SK-N-SH treated with all-trans-retinoic acid at 6 μM for 48 hours (cell line): ENCODE results near the gene SCLT1.

ENCODE experiments used
- ATAC-seq: fragments of 200-7000 bp; cut with Tn5 transposase; 3 replicates; pipeline ENCODE4 v1.9.1; 2020; ENCODE audit warnings: mild to moderate bottlenecking, moderate library complexity
- ARNTL ChIP-seq: fragments of 450-650 bp; formaldehyde crosslinking; IDR thresholded peaks from 2 replicates; pipeline ENCODE4 v1.5.0; 2020; ENCODE audit warnings: low read depth, mild to moderate bottlenecking, moderate library complexity, borderline replicate concordance
- BACH2 ChIP-seq: fragments of 250-450 bp; sonication (Bioruptor Pico); IDR thresholded peaks from 2 replicates; pipeline ENCODE4 v1.9.0; 2021; ENCODE audit warnings: mild to moderate bottlenecking, borderline replicate concordance
- CSDC2 ChIP-seq: fragments of 250-450 bp; sonication (Bioruptor Pico); IDR thresholded peaks from 2 replicates; pipeline ENCODE4 v1.5.0; 2020; ENCODE audit warnings: mild to moderate bottlenecking, moderate library complexity
- ESRRG ChIP-seq: fragments of 250-450 bp; sonication (Bioruptor Pico); IDR thresholded peaks from 2 replicates; pipeline ENCODE4 v1.6.1; 2021; ENCODE audit warnings: mild to moderate bottlenecking
- GLIS3 ChIP-seq: fragments of 250-450 bp; sonication (Bioruptor Pico); IDR thresholded peaks from 2 replicates; pipeline ENCODE4 v1.5.0; 2020; ENCODE audit warnings: mild to moderate bottlenecking, moderate library complexity
- ISL1 ChIP-seq: fragments of 250-450 bp; sonication (Bioruptor Pico); IDR thresholded peaks from 2 replicates; pipeline ENCODE4 v2.1.2; 2022; ENCODE audit warnings: mild to moderate bottlenecking, moderate library complexity
- OSR1 ChIP-seq: fragments of 250-450 bp; sonication (Bioruptor Pico); IDR thresholded peaks from 2 replicates; pipeline ENCODE4 v1.8.0; 2022; ENCODE audit warnings: moderate library complexity, mild to moderate bottlenecking, inconsistent platforms
- PPARA ChIP-seq: fragments of 250-450 bp; sonication (Bioruptor Pico); IDR thresholded peaks from 2 replicates; pipeline ENCODE4 v1.5.0; 2020; ENCODE audit warnings: mild to moderate bottlenecking, borderline replicate concordance
- RARB ChIP-seq: fragments of 250-450 bp; sonication (Bioruptor Pico); IDR thresholded peaks from 2 replicates; pipeline ENCODE4 v1.8.0; 2021; ENCODE audit warnings: mild to moderate bottlenecking, moderate library complexity
- SNAI2 ChIP-seq: fragments of 250-450 bp; sonication (Bioruptor Pico); IDR thresholded peaks from 2 replicates; pipeline ENCODE4 v1.5.0; 2020; ENCODE audit warnings: mild to moderate bottlenecking, moderate library complexity
- TOX ChIP-seq: fragments of 250-450 bp; sonication (Bioruptor Pico); IDR thresholded peaks from 2 replicates; pipeline ENCODE4 v1.8.0; 2021; ENCODE audit warnings: mild to moderate bottlenecking, moderate library complexity, borderline replicate concordance
- ZC3H10 ChIP-seq: fragments of 250-450 bp; sonication (Bioruptor Pico); IDR thresholded peaks from 2 replicates; pipeline ENCODE4 v1.5.1; 2021; ENCODE audit warnings: mild to moderate bottlenecking, moderate library complexity
- ZFP3 ChIP-seq: fragments of 250-450 bp; sonication (Bioruptor Pico); IDR thresholded peaks from 2 replicates; pipeline ENCODE4 v1.5.0; 2020; ENCODE audit warnings: mild to moderate bottlenecking, moderate library complexity
- ZFP30 ChIP-seq: fragments of 450-650 bp; formaldehyde crosslinking; IDR thresholded peaks from 2 replicates; pipeline ENCODE4 v1.5.0; 2022; ENCODE audit warnings: mild to moderate bottlenecking, moderate library complexity
- ZNF565 ChIP-seq: fragments of 450-650 bp; formaldehyde crosslinking; conservative IDR thresholded peaks from 2 replicates; pipeline ENCODE4 v1.5.0; 2020; ENCODE audit warnings: low read depth, mild to moderate bottlenecking, moderate library complexity
- ZNF70 ChIP-seq: fragments of 450-650 bp; formaldehyde crosslinking; IDR thresholded peaks from 2 replicates; pipeline ENCODE4 v1.5.0; 2020; ENCODE audit warnings: mild to moderate bottlenecking, moderate library complexity
- ZNF8 ChIP-seq: fragments of 450-650 bp; formaldehyde crosslinking; IDR thresholded peaks from 2 replicates; pipeline ENCODE4 v1.5.0; 2020; ENCODE audit warnings: mild to moderate bottlenecking, moderate library complexity
- TF ChIP-seq, protein P1 (sequence below): fragments of 250-450 bp; sonication (Bioruptor Pico); IDR thresholded peaks from 2 replicates; pipeline ENCODE4 v1.5.1; 2020; ENCODE audit warnings: low read depth, mild to moderate bottlenecking, moderate library complexity
- TF ChIP-seq, protein P2 (sequence below): fragments of 250-450 bp; sonication (Bioruptor Pico); IDR thresholded peaks from 2 replicates; pipeline ENCODE4 v1.5.0; 2020; ENCODE audit warnings: mild to moderate bottlenecking, moderate library complexity
- TF ChIP-seq, protein P3 (sequence below): fragments of 250-450 bp; sonication (Bioruptor Pico); IDR thresholded peaks from 2 replicates; pipeline ENCODE4 v1.8.0; 2021; ENCODE audit warnings: low read depth, mild to moderate bottlenecking, moderate library complexity, borderline replicate concordance
- TF ChIP-seq, protein P4 (sequence below): fragments of 250-450 bp; sonication (Bioruptor Pico); IDR thresholded peaks from 2 replicates; pipeline ENCODE4 v1.5.1; 2021; ENCODE audit warnings: mild to moderate bottlenecking, moderate library complexity

Gene SCLT1

DNA sequence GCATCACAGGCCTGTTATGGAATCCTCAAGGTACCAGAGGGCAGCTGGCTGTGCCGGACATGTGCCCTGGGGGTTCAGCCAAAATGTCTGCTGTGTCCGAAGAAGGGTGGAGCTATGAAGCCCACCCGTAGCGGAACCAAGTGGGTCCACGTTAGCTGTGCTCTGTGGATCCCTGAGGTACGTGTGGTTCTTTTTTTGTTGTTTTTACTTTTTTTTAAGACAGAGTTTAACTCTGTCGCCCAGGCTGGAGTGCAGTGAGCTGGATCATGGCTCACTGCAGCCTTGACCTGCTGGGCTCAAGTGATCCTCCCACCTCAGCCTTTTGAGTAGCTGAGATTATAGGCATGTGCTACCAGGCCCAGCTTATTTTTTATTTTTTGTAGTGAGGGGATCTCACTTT lies 237.7 kb downstream of the SCLT1 start:
- TF ChIP-seq, protein P1, sequence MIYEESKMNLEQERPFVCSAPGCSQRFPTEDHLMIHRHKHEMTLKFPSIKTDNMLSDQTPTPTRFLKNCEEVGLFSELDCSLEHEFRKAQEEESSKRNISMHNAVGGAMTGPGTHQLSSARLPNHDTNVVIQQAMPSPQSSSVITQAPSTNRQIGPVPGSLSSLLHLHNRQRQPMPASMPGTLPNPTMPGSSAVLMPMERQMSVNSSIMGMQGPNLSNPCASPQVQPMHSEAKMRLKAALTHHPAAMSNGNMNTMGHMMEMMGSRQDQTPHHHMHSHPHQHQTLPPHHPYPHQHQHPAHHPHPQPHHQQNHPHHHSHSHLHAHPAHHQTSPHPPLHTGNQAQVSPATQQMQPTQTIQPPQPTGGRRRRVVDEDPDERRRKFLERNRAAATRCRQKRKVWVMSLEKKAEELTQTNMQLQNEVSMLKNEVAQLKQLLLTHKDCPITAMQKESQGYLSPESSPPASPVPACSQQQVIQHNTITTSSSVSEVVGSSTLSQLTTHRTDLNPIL (CRISPR knock-in tag) = no peak
- TF ChIP-seq BACH2 (CRISPR knock-in tag) (no peak), ZNF565 (CRISPR knock-in tag) (no peak), ZC3H10 (CRISPR knock-in tag) (no peak), ZFP30 (CRISPR knock-in tag) (no peak)
- TF ChIP-seq, protein P2, sequence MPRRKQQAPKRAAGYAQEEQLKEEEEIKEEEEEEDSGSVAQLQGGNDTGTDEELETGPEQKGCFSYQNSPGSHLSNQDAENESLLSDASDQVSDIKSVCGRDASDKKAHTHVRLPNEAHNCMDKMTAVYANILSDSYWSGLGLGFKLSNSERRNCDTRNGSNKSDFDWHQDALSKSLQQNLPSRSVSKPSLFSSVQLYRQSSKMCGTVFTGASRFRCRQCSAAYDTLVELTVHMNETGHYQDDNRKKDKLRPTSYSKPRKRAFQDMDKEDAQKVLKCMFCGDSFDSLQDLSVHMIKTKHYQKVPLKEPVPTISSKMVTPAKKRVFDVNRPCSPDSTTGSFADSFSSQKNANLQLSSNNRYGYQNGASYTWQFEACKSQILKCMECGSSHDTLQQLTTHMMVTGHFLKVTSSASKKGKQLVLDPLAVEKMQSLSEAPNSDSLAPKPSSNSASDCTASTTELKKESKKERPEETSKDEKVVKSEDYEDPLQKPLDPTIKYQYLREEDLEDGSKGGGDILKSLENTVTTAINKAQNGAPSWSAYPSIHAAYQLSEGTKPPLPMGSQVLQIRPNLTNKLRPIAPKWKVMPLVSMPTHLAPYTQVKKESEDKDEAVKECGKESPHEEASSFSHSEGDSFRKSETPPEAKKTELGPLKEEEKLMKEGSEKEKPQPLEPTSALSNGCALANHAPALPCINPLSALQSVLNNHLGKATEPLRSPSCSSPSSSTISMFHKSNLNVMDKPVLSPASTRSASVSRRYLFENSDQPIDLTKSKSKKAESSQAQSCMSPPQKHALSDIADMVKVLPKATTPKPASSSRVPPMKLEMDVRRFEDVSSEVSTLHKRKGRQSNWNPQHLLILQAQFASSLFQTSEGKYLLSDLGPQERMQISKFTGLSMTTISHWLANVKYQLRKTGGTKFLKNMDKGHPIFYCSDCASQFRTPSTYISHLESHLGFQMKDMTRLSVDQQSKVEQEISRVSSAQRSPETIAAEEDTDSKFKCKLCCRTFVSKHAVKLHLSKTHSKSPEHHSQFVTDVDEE = no peak
- ATAC-seq = no peak

DNA sequence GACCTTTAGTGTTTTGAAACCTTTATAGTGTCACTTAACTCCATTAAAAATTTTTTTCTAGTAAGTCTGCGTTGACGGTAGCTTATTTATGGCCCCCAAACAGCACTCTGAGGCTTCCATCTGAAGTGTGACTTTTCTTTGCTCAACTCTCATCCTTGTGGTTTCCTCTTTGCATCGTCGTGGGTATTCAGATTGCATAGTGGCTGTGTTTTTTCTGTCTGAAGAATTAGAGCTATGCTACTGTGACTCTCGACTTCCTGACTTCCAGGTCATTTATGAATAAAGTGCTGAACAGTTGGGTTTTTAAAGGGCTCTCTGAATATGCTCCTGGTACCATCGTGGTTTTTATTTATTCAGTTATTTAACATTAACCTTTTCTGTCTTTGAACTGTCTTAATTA lies 238.9 kb downstream of the SCLT1 start:
- no peak for TF ChIP-seq TOX (CRISPR knock-in tag)
- no peak for TF ChIP-seq CSDC2 (CRISPR knock-in tag)
- no peak for TF ChIP-seq OSR1
- TF ChIP-seq ZC3H10 (CRISPR knock-in tag) = no peak
- TF ChIP-seq, protein P2 = no peak
- no peak for TF ChIP-seq SNAI2 (CRISPR knock-in tag)
- TF ChIP-seq ISL1 = no peak
- no peak for TF ChIP-seq PPARA (CRISPR knock-in tag)
- no peak for TF ChIP-seq ZFP30 (CRISPR knock-in tag)
- no peak for TF ChIP-seq BACH2 (CRISPR knock-in tag)
- no peak for TF ChIP-seq ARNTL (CRISPR knock-in tag)
- TF ChIP-seq ESRRG (CRISPR knock-in tag) = no peak
- TF ChIP-seq RARB (CRISPR knock-in tag) = no peak
- no peak for TF ChIP-seq ZNF565 (CRISPR knock-in tag)
- no peak for TF ChIP-seq ZFP3 (CRISPR knock-in tag)
- TF ChIP-seq ZNF70 = no peak
- no peak for ATAC-seq

DNA sequence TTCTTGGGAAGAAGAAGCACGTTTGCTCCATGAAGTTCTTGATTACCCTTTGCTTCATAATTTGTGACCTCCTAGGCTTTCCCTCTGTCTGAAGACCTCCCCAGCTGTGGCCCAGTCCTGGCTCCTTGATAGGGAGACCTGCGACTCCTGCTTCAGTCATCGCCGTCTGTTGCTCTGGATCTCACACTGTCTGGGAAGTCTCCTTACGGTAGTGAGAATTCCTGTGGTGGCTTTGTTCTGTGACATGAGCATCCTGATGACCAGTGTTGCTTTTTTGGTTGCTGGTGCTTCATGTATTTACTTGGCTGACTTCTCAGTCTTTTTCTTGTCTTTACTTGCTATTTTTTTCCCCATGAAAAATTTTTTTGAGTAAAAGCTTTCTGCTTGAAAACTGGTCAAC lies 239.6 kb downstream of the SCLT1 start:
- ATAC-seq = no peak
- TF ChIP-seq ZFP30 (CRISPR knock-in tag) (no peak), SNAI2 (CRISPR knock-in tag) (no peak), TOX (CRISPR knock-in tag) (no peak), ZNF8 (CRISPR knock-in tag) (no peak), ARNTL (CRISPR knock-in tag) (no peak), ZNF70 (no peak), GLIS3 (no peak)
- TF ChIP-seq, protein P3, sequence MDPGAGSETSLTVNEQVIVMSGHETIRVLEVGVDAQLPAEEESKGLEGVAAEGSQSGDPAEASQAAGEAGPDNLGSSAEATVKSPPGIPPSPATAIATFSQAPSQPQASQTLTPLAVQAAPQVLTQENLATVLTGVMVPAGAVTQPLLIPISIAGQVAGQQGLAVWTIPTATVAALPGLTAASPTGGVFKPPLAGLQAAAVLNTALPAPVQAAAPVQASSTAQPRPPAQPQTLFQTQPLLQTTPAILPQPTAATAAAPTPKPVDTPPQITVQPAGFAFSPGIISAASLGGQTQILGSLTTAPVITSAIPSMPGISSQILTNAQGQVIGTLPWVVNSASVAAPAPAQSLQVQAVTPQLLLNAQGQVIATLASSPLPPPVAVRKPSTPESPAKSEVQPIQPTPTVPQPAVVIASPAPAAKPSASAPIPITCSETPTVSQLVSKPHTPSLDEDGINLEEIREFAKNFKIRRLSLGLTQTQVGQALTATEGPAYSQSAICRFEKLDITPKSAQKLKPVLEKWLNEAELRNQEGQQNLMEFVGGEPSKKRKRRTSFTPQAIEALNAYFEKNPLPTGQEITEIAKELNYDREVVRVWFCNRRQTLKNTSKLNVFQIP (CRISPR knock-in tag) = no peak
- TF ChIP-seq, protein P2 = no peak
- TF ChIP-seq, protein P1 (CRISPR knock-in tag) = no peak
- TF ChIP-seq, protein P4, sequence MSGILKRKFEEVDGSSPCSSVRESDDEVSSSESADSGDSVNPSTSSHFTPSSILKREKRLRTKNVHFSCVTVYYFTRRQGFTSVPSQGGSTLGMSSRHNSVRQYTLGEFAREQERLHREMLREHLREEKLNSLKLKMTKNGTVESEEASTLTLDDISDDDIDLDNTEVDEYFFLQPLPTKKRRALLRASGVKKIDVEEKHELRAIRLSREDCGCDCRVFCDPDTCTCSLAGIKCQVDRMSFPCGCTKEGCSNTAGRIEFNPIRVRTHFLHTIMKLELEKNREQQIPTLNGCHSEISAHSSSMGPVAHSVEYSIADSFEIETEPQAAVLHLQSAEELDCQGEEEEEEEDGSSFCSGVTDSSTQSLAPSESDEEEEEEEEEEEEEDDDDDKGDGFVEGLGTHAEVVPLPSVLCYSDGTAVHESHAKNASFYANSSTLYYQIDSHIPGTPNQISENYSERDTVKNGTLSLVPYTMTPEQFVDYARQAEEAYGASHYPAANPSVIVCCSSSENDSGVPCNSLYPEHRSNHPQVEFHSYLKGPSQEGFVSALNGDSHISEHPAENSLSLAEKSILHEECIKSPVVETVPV (CRISPR knock-in tag) = no peak
